NCI-H345 treated with DMSO at 0.1 percent for 48 hours (cell line): ENCODE results near the gene MNT.
A peak's percentile ranks its signal among the peaks of the same experiment; 100 is the strongest.

Source experiments
- DNase-seq: peaks from one replicate; lab custom pipeline; 2025; ENCODE audit not compliant: unreplicated experiment; lab: John Stamatoyannopoulos, UW

MNT gene

GRCh38 chr17:2416010-2416734, 15.3 kb upstream of the MNT start:
- DNase-seq, result peak; percentile 43

- no peak for DNase-seq
Measured at GRCh38 chr17:2415081-2415480, 14.2 kb upstream of the MNT start.

GRCh38 chr17:2414446-2415064, 13.7 kb upstream of the MNT start:
- no peak for DNase-seq

- DNase-seq, result no peak
Measured at GRCh38 chr17:2412561-2413021, 11.7 kb upstream of the MNT start.

- DNase-seq, result no peak
Measured at GRCh38 chr17:2410951-2411350, 10.1 kb upstream of the MNT start.

GRCh38 chr17:2406903-2407790, 6.3 kb upstream of the MNT start:
- DNase-seq, result no peak

GRCh38 chr17:2406271-2406902, 5.5 kb upstream of the MNT start:
- DNase-seq, result no peak

- DNase-seq, result no peak
Measured at GRCh38 chr17:2405247-2405926, 4.5 kb upstream of the MNT start.

GRCh38 chr17:2403044-2403443, 2.2 kb upstream of the MNT start:
- DNase-seq, result no peak

- no peak for DNase-seq
Measured at GRCh38 chr17:2402544-2402943, 1.7 kb upstream of the MNT start.

- peak; percentile 94 for DNase-seq
Measured at GRCh38 chr17:2401426-2402221, 764 bp upstream of the MNT start.

GRCh38 chr17:2400474-2400866, 390 bp downstream of the MNT start:
- DNase-seq, result peak; percentile 12

- DNase-seq, result peak; percentile 76
Measured at GRCh38 chr17:2399572-2400473, 1.0 kb downstream of the MNT start.

- DNase-seq, result peak; percentile 31
Measured at GRCh38 chr17:2398655-2399571, 1.9 kb downstream of the MNT start.

GRCh38 chr17:2398182-2398581, 2.7 kb downstream of the MNT start:
- DNase-seq, result no peak

- no peak for DNase-seq
Measured at GRCh38 chr17:2397247-2398171, 3.4 kb downstream of the MNT start.
